HFFc6 (cell line): Measurements from ENCODE around the gene C11orf97. TPM values are rescaled to one million over a fixed set of nuclear protein-coding genes. Genes with fewer than 3 reads are reported as not detected.

Source experiments
- DNase-seq: peaks from one replicate; pipeline ENCODE4 v3.0.0-alpha.2; 2018
- H3K27ac Mint-ChIP-seq: 2 replicates; pipeline ENCODE4 v1.8.0; 2020; ENCODE audit warnings: mild to moderate bottlenecking, mixed read lengths
- H3K27me3 Mint-ChIP-seq: 2 replicates; pipeline ENCODE4 v1.8.0; 2021; ENCODE audit warnings: mild to moderate bottlenecking, moderate library complexity, mixed read lengths; ENCODE audit not compliant: insufficient read depth
- H3K36me3 Mint-ChIP-seq: 2 replicates; pipeline ENCODE4 v1.8.0; 2021; ENCODE audit warnings: low read depth, mixed read lengths
- H3K4me1 Mint-ChIP-seq: 2 replicates; pipeline ENCODE4 v1.8.0; 2020; ENCODE audit warnings: low read depth, mixed read lengths
- H3K4me3 Mint-ChIP-seq: 2 replicates; pipeline ENCODE4 v1.8.0; 2020; ENCODE audit warnings: mild to moderate bottlenecking, moderate library complexity, mixed read lengths
- H3K9me3 Mint-ChIP-seq: 2 replicates; pipeline ENCODE4 v1.8.0; 2020; ENCODE audit warnings: mild to moderate bottlenecking, mixed read lengths
- CTCF ChIP-seq: fragments of 200-600 bp; sonication (generic); IDR thresholded peaks from 2 replicates; pipeline ENCODE4 v1.5.0; 2021; ENCODE audit warnings: antibody characterized with exemption, mild to moderate bottlenecking
- total RNA-seq, 6 experiments: library from RNA; stranded (reverse); fragmentation: NEBNext Ultra II Directional; extraction: Animal tissue kit (Norgen Biotek cat#: 25700); gene quantifications; 2 replicates in 1 of 6; 3 replicates in 5 of 6; pipeline ENCODE4 v1.2.3, GENCODE V29; 2021

C11orf97 gene
- total RNA-seq, 6 experiments from 2014 or later, result not detected

- Mint-ChIP-seq H3K4me3 (no peak overlapping the region), H3K36me3 (peaks cover 30% of the 10 kb centered on the region), H3K4me1 (peaks cover 14% of the 10 kb centered on the region), H3K27ac (no peak overlapping the region), H3K27me3 (no peaks in the 10 kb centered on the region), H3K9me3 (no peaks in the 10 kb centered on the region)
- DNase-seq, result no peak
- no peak for TF ChIP-seq CTCF
These were observed 26.2 kb upstream of the C11orf97 start for GRCh38 chr11:94486068-94486467.

GRCh38 chr11:94493281-94494125, 18.8 kb upstream of the C11orf97 start, which contains the start of the genes ANKRD49 and MRE11:
Gene ANKRD49, plus strand, starts transcription at chr11:94493984. Its CDS starts 2,710 bp downstream, at chr11:94496694.
Gene MRE11, minus strand, starts transcription at chr11:94493844. Its CDS starts 1,043 bp downstream, at chr11:94492801.
- H3K9me3 Mint-ChIP-seq, result no peaks in the 10 kb centered on the region
- H3K36me3 Mint-ChIP-seq, result peaks cover 15% of the 10 kb centered on the region
- no peaks in the 10 kb centered on the region for H3K27me3 Mint-ChIP-seq

GRCh38 chr11:94494126-94494680, 18.1 kb upstream of the C11orf97 start:
- TF ChIP-seq CTCF, result no peak
- H3K27me3 Mint-ChIP-seq, result no peaks in the 10 kb centered on the region
- H3K4me1 Mint-ChIP-seq, result peaks cover 26% of the 10 kb centered on the region
- H3K27ac Mint-ChIP-seq, result peak overlapping the region; percentile 96
- DNase-seq, result no peak
- H3K4me3 Mint-ChIP-seq, result peak overlapping the region; percentile 98
- H3K36me3 Mint-ChIP-seq, result peaks cover 8% of the 10 kb centered on the region
- H3K9me3 Mint-ChIP-seq, result no peaks in the 10 kb centered on the region

More at GRCh38 chr11:94493281-94494125, 18.8 kb upstream of the C11orf97 start, which contains the start of the genes ANKRD49 and MRE11:
- no peak for TF ChIP-seq CTCF
- peak within 1 kb of the TSS; percentile 98 for H3K4me3 Mint-ChIP-seq
- DNase-seq, result peak; percentile 97
- H3K4me1 Mint-ChIP-seq, result peaks cover 26% of the 10 kb centered on the region
- H3K27ac Mint-ChIP-seq, result peak within 1 kb of the TSS; percentile 96

GRCh38 chr11:94500181-94500580, 12.1 kb upstream of the C11orf97 start:
- Mint-ChIP-seq H3K27ac (no peak overlapping the region), H3K9me3 (no peaks in the 10 kb centered on the region)

GRCh38 chr11:94501522-94501921, 10.7 kb upstream of the C11orf97 start:
- Mint-ChIP-seq H3K36me3 (no peaks in the 10 kb centered on the region), H3K4me1 (no peaks in the 10 kb centered on the region), H3K27me3 (no peaks in the 10 kb centered on the region), H3K27ac (no peak overlapping the region), H3K4me3 (no peak overlapping the region), H3K9me3 (no peaks in the 10 kb centered on the region)
- TF ChIP-seq CTCF, result no peak
- DNase-seq, result no peak

More at GRCh38 chr11:94500181-94500580, 12.1 kb upstream of the C11orf97 start:
- Mint-ChIP-seq H3K36me3 (no peaks in the 10 kb centered on the region), H3K4me3 (no peak overlapping the region), H3K27me3 (no peaks in the 10 kb centered on the region), H3K4me1 (peaks cover 8% of the 10 kb centered on the region)
- DNase-seq, result no peak
- no peak for TF ChIP-seq CTCF
